ENCODE measurements around the gene PLEKHG7. TPM values are rescaled to one million over a fixed set of nuclear protein-coding genes. Genes with fewer than 3 reads are reported as not detected.

The PLEKHG7 gene
- total and polyA plus RNA-seq, 4 donors: 0.08 to 0.28 (median 0.13) TPM

- Histone ChIP-seq H3K9me3 (ENCODE audit: control insufficient read depth in 4 of 4, low read length in 3 of 4) (peaks cover 0 to 1% (median 0%) of the 10 kb centered on the region in 4 donors), H3K4me1 (ENCODE audit: control insufficient read depth in 4 of 4, insufficient read depth in 4 of 4, low read length in 3 of 4) (peaks cover 0 to 6% (median 4%) of the 10 kb centered on the region in 4 donors), H3K27me3 (ENCODE audit: control insufficient read depth in 4 of 4, insufficient read depth in 4 of 4, low read length in 3 of 4) (no peaks in the 10 kb centered on the region), H3K36me3 (ENCODE audit: control insufficient read depth in 4 of 4, insufficient read depth in 3 of 4, low read depth in 1 of 4, low read length in 3 of 4) (no peaks in the 10 kb centered on the region), H3K27ac (ENCODE audit: low read depth in 1 of 2, low read length in 2 of 2) (no peak overlapping the region), H3K9ac (ENCODE audit: low read depth in 1 of 2, low read length in 2 of 2) (no peak overlapping the region), H3K4me3 (ENCODE audit: low read depth in 1 of 3, low read length in 3 of 3) (no peak overlapping the region)
- 95% methylated on average over 1 of the region's 1 CpG for WGBS
- no peak for DNase-seq (ENCODE audit: low spot score)
- TF ChIP-seq MAX (IDR thresholded peaks at IDR 0.05): no peak
- TF ChIP-seq YY1 (IDR thresholded peaks at IDR 0.05): no peak
- no peak for TF ChIP-seq GABPA (IDR thresholded peaks at IDR 0.05 in 1 of 2, conservative IDR thresholded peaks at IDR 0.05 in 1 of 2)
- no peak for TF ChIP-seq RAD21 (IDR thresholded peaks at IDR 0.05)
- TF ChIP-seq FOXA2 (IDR thresholded peaks at IDR 0.05): no peak
- no peak for TF ChIP-seq EGR1 (IDR thresholded peaks at IDR 0.05; ENCODE audit: low read depth in 2 of 2)
- TF ChIP-seq NR2F2 (IDR thresholded peaks at IDR 0.05): no peak
- no peak for TF ChIP-seq TAF1 (conservative IDR thresholded peaks at IDR 0.05)
- no peak for TF ChIP-seq HNF4G (IDR thresholded peaks at IDR 0.05)
- no peak for TF ChIP-seq REST (IDR thresholded peaks at IDR 0.05)
- no peak for TF ChIP-seq SP1 (IDR thresholded peaks at IDR 0.05)
- TF ChIP-seq ZBTB33 (IDR thresholded peaks at IDR 0.05): no peak
- no peak for TF ChIP-seq HNF4A (conservative IDR thresholded peaks at IDR 0.05)
- TF ChIP-seq RXRA (IDR thresholded peaks at IDR 0.05): no peak
- no peak for TF ChIP-seq ATF3 (IDR thresholded peaks at IDR 0.05)
- TF ChIP-seq CTCF (IDR thresholded peaks at IDR 0.05; ENCODE audit: low read depth, low read length, missing input control): no peak
- no peak for TF ChIP-seq JUND (IDR thresholded peaks at IDR 0.05)
- TF ChIP-seq FOXA1 (IDR thresholded peaks at IDR 0.05): no peak
Measured at GRCh38 chr12:92707926-92708325, 5.1 kb downstream of the PLEKHG7 start.
